T-cell (primary cell): ENCODE results near the gene PTPRA. TPM values are rescaled to one million over a fixed set of nuclear protein-coding genes. Genes with fewer than 3 reads are reported as not detected.
A peak's percentile ranks its signal among the peaks of the same experiment; 100 is the strongest.
"Not testable (repeated sequence)": the region's sequence is repeated elsewhere in the genome, so short reads cannot be mapped to it uniquely, and the experiment has no call there.

Experiments used
- ATAC-seq, 4 experiments: fragments of 200-7000 bp in 3 of 4; fragments of 150-1000 bp in 1 of 4; cut with Tn5 transposase; replicated peaks in 1 of 4; 1 replicate in 3 of 4; 2 replicates in 1 of 4; pipeline ENCODE4 v1.10.0; 2021; ENCODE audit warnings: moderate library complexity in 3 of 4, mild to moderate bottlenecking in 2 of 4, moderate number of reproducible peaks in 1 of 4
- CTCF ChIA-PET, 2 donors: fragments of 300-600 bp; sonication (Branson Sonifier 250); formaldehyde crosslinking; loops; one replicate each; lab custom pipeline; 2022; ENCODE audit warnings: antibody characterized with exemption in 2 of 2; lab: Charles Lee
- POLR2A ChIA-PET, 2 donors: fragments of 300-600 bp; sonication (Branson Sonifier 250); formaldehyde crosslinking; loops; one replicate each; lab custom pipeline; 2022; ENCODE audit warnings: antibody characterized with exemption in 2 of 2; lab: Charles Lee
- DNase-seq, 35 experiments: peaks; one replicate each; pipeline versions ENCODE4 v3.0.0 to v3.0.0-alpha.2; 2013 to 2023
- H3K27ac ChIP-seq: one replicate; pipeline ENCODE4 v1.5.1; 2013; ENCODE audit warnings: low read length
- H3K27me3 ChIP-seq, 2 experiments: replicated peaks in 1 of 2; 1 replicate in 1 of 2; 2 replicates in 1 of 2; pipeline versions ENCODE4 v1.6.1 to v1.7.0; 2013; ENCODE audit warnings: low read length in 1 of 2, mixed read lengths in 1 of 2; ENCODE audit not compliant: control insufficient read depth in 2 of 2, insufficient read depth in 2 of 2; ENCODE audit errors: extremely low read depth in 1 of 2
- H3K36me3 ChIP-seq, 2 donors: 1 replicate in 1 of 2; 2 replicates in 1 of 2; pipeline versions ENCODE4 v1.6.1 to v1.7.0; 2013; ENCODE audit warnings: low read length in 1 of 2; ENCODE audit not compliant: control insufficient read depth in 2 of 2, insufficient read depth in 1 of 2; ENCODE audit errors: extremely low read depth in 1 of 2
- H3K4me1 ChIP-seq, 2 experiments: 1 replicate in 1 of 2; 2 replicates in 1 of 2; pipeline versions ENCODE4 v1.6.1 to v1.7.0; 2013; ENCODE audit warnings: low read length in 2 of 2, mixed read lengths in 1 of 2; ENCODE audit not compliant: insufficient read depth in 2 of 2, control insufficient read depth in 1 of 2; ENCODE audit errors: extremely low read depth in 1 of 2
- H3K4me3 ChIP-seq, 2 donors: 1 replicate in 1 of 2; 2 replicates in 1 of 2; pipeline versions ENCODE4 v1.5.1 to v1.7.0; 2013; ENCODE audit warnings: mild to moderate bottlenecking in 2 of 2, low read length in 1 of 2, moderate library complexity in 1 of 2; ENCODE audit not compliant: control insufficient read depth in 1 of 2; ENCODE audit errors: extremely low read depth in 1 of 2
- H3K9me3 ChIP-seq: 2 replicates; pipeline ENCODE4 v1.7.0; 2013
- H3K27ac Mint-ChIP-seq, 2 donors: one replicate each; pipeline ENCODE4 v1.8.0; 2020 to 2021; ENCODE audit warnings: mild to moderate bottlenecking in 2 of 2, mixed read lengths in 2 of 2
- H3K27me3 Mint-ChIP-seq, 2 donors: one replicate each; pipeline ENCODE4 v1.8.0; 2021 to 2022; ENCODE audit warnings: mixed read lengths in 2 of 2
- H3K36me3 Mint-ChIP-seq: one replicate; pipeline ENCODE4 v1.8.0; 2021; ENCODE audit warnings: mixed read lengths
- H3K4me1 Mint-ChIP-seq, 3 donors: one replicate each; pipeline ENCODE4 v1.8.0; 2020 to 2022; ENCODE audit warnings: mixed read lengths in 3 of 3, mild to moderate bottlenecking in 1 of 3
- H3K4me3 Mint-ChIP-seq, 3 donors: one replicate each; pipeline ENCODE4 v1.8.0; 2020 to 2022; ENCODE audit warnings: mild to moderate bottlenecking in 3 of 3, mixed read lengths in 3 of 3, moderate library complexity in 3 of 3
- H3K9me3 Mint-ChIP-seq, 3 donors: one replicate each; pipeline ENCODE4 v1.8.0; 2020 to 2022; ENCODE audit warnings: mixed read lengths in 3 of 3
- WGBS: methylation state at CpG from one replicate; pipeline ENCODE4 v1.1.5; 2013; ENCODE audit warnings: missing lambda C conversion rate; ENCODE audit not compliant: insufficient coverage; 5-methylcytosine and 5-hydroxymethylcytosine counted together
- total RNA-seq, 35 experiments: library from RNA in 6 of 35; stranded (reverse) in 6 of 35; fragments of 120-200 nt in 1 of 35; gene quantifications; one replicate each; pipeline versions ENCODE4 v1.2.1 to v1.2.4 and lab custom pipeline; 2013 to 2026

The PTPRA gene
- total RNA-seq, 5 donors from 2014 or later (not counting 1 experiment from before 2014, with no cell fraction given): 66.2 to 98.6 (median 71.5) TPM

DNA sequence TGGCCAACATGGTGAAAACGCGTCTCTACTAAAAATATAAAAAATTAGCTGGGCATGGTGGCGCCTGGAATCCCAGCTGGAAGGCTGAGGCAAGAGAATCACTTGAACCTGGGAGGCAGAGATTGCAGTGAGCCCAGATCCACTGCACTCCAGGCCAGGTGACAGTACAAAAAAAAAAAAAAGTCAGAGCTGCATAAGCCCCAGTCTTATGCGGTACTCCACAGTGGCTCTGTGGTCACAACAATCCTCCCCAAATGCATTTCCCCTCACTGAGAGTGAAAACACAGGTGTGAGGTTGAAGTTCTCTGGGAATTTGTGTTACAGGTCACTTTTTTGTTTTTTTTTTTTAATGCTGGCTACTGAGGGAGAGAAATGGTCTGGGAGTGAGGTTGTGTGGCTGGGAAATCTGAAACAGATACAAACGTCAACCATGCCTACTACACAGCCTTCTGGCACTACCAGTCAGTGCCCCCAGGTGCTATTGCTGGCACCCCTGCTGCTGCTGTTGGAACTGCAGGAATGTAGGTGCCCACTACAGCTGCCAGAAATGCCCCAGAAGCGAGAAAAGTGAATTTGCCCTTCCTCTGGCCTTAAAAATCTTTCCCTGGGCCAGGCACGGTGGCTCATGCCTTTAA is 178.2 kb downstream of the PTPRA start:
- Mint-ChIP-seq H3K4me1 (peaks cover 8 to 14% (median 12%) of the 10 kb centered on the region in 3 donors), H3K4me3 (no peak overlapping the region), H3K36me3 (peaks cover 17% of the 10 kb centered on the region), H3K9me3 (no peaks in the 10 kb centered on the region), H3K27me3 (no peaks in the 10 kb centered on the region), H3K27ac (peak overlapping the region in 1 of 2 donors; percentile 44)
- no peak for DNase-seq
- H3K4me3 ChIP-seq: no peak overlapping the region
- CTCF ChIA-PET: no interaction called here
- H3K9me3 ChIP-seq: no peaks in the 10 kb centered on the region
- POLR2A ChIA-PET: no interaction called here
- 68% methylated on average over 5 of the region's 7 CpGs for WGBS
- H3K27me3 ChIP-seq: no peaks in the 10 kb centered on the region
- peak in 1 of 4 experiments; percentile 48 for ATAC-seq
- peaks cover 4 to 14% of the 10 kb centered on the region in 2 experiments for H3K4me1 ChIP-seq
- H3K36me3 ChIP-seq: peaks cover 0 to 27% of the 10 kb centered on the region in 2 donors
- no peak overlapping the region for H3K27ac ChIP-seq

DNA sequence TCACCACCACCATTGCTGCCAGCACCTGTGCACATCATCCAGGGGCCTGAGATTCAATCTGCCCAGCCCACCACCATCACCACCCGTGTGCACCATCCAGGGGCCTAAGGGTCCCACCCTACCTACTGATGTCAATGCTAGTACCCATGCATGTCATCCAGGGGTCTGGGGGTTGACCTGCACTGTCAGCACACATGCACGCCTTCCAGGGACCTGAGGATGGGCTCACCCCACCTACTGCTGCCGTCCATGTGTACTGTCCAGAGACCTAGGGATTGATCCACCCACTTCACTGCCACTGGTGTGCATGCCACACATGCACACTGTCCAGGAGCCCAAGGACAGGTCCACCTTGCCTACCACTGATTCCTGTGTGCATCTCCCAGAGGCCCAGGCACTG is 186.2 kb downstream of the PTPRA start:
- WGBS: 94% methylated on average over 3 of the region's 3 CpGs
- ATAC-seq (no peak), DNase-seq (no peak)
- Histone ChIP-seq H3K27ac (no peak overlapping the region), H3K27me3 (no peaks in the 10 kb centered on the region), H3K4me3 (no peak overlapping the region), H3K9me3 (no peaks in the 10 kb centered on the region), H3K36me3 (no peaks in the 10 kb centered on the region), H3K4me1 (no peaks in the 10 kb centered on the region)
- Mint-ChIP-seq H3K27ac (no peak overlapping the region), H3K4me3 (no peak overlapping the region), H3K27me3 (no peaks in the 10 kb centered on the region), H3K4me1 (peaks cover 10 to 21% (median 12%) of the 10 kb centered on the region in 3 donors), H3K9me3 (no peaks in the 10 kb centered on the region), H3K36me3 (no peaks in the 10 kb centered on the region)
- ChIA-PET CTCF (no interaction called here), POLR2A (no interaction called here)

DNA sequence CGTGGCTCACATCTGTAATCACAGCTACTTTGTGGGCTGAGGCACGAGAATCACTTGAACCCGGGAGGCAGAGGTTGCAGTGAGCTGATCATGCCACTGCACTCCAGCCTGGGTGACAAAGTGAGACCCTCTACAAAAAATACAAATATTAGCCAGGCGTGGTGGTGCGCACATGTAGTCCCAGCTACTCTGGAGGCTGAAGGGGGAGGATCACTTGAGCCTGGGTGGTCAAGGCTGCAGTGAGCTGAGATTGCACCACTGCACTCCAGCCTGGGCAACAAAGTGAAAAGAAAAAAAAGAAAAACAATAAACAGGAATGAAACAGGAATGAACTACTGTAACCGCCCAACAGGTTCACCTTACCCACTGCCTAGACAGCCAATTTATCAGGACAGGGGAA is 190.8 kb downstream of the PTPRA start:
- H3K36me3 ChIP-seq, H3K4me3 Mint-ChIP-seq, H3K9me3 Mint-ChIP-seq, H3K27me3 Mint-ChIP-seq, CTCF ChIA-PET, H3K36me3 Mint-ChIP-seq, H3K4me3 ChIP-seq, DNase-seq, ATAC-seq, H3K9me3 ChIP-seq, H3K27ac ChIP-seq, H3K4me1 ChIP-seq, POLR2A ChIA-PET, H3K27ac Mint-ChIP-seq, H3K27me3 ChIP-seq: not testable (repeated sequence)
- peaks cover 13 to 21% (median 16%) of the 10 kb centered on the region in 3 donors for H3K4me1 Mint-ChIP-seq
- WGBS: 67% methylated on average over 1 of the region's 6 CpGs

DNA sequence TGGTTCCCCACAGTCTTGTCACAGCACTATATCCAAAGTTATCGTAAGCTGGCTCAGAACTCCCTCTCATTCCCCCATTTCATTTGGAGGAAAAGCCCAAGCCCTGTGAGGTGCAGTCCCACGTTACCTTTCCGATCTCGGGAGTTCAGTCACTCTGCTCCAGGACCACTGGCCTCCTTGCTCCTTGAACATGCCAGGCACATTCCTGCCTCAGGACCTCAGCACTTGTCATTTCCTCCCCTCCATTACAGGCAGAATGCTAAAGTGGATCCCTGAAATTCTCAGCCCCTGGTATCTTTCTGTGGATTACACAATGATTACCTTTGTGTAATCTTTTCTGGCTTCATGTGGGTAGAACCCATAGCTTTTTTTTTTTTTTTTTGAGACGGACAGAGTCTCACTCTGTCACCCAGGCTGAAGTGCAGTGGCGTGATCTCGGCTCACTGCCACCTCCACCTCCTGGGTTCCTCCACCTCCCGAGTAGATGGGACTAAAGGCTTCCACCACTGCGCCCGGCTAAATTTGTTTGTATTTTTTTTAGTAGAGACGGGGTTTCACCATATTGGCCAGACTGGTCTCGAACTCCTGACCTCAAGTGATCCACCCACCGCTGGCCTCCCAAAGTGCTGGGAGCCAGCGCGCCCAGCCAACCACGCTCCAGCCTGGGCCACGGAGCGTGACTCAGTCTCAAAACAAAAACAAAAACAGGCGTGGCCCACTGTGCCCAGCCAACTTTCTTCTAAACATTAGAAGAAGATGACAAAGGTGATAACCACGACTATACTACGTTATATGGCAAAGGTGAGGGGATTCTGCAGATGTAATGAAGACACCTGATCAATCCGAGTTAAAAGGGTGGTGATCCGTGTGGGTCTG is 194.1 kb downstream of the PTPRA start:
- WGBS: 85% methylated on average over 17 of the region's 23 CpGs
- Histone ChIP-seq H3K9me3 (no peaks in the 10 kb centered on the region), H3K36me3 (no peaks in the 10 kb centered on the region), H3K4me1 (peaks cover 1 to 11% of the 10 kb centered on the region in 2 experiments), H3K4me3 (no peak overlapping the region), H3K27ac (no peak overlapping the region), H3K27me3 (peaks cover 0 to 9% of the 10 kb centered on the region in 2 experiments)
- Mint-ChIP-seq H3K9me3 (no peaks in the 10 kb centered on the region), H3K36me3 (peaks cover 5% of the 10 kb centered on the region), H3K27ac (no peak overlapping the region), H3K4me3 (no peak overlapping the region), H3K27me3 (no peaks in the 10 kb centered on the region), H3K4me1 (peaks cover 12 to 17% (median 17%) of the 10 kb centered on the region in 3 donors)
- ChIA-PET POLR2A (interaction anchor here in 1 of 2 donors (0.5 kb wide), 1 partner anchor 819 kb away, joined by 3 read pairs; no protein-coding TSS in a partner anchor), CTCF (interaction anchor here in 1 of 2 donors (0.6 kb wide), 1 partner anchor 280 kb away, joined by 4 read pairs; no protein-coding TSS in a partner anchor)
- no peak for ATAC-seq
- DNase-seq: no peak

DNA sequence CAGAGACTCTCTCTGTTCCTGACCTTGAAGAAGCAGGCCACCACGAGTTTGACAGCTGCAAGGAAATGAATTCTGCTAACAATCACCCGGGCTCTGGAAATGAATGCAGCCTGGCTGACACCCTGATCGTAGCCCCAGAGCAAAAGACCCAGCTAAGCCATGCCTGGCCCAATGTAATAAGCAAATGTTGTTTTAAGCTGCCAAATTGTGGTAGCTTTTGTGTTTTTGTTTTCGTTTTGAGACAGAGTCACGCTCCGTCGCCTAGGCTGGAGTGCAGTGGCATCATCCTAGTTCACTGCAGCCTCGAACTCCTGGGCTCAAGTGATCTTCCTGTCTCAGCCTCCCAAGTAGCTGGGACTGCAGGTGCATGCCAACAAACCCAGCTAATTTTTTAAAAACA is 194.8 kb downstream of the PTPRA start:
- Mint-ChIP-seq H3K4me1 (peaks cover 14 to 22% (median 21%) of the 10 kb centered on the region in 3 donors), H3K27me3 (no peaks in the 10 kb centered on the region), H3K9me3 (no peaks in the 10 kb centered on the region), H3K27ac (peak overlapping the region in 1 of 2 donors; percentile 6), H3K4me3 (no peak overlapping the region), H3K36me3 (peaks cover 5% of the 10 kb centered on the region)
- H3K4me1 ChIP-seq: peaks cover 2 to 17% of the 10 kb centered on the region in 2 experiments
- H3K36me3 ChIP-seq: no peaks in the 10 kb centered on the region
- no peak for DNase-seq
- ATAC-seq: no peak
- H3K27ac ChIP-seq: no peak overlapping the region
- H3K4me3 ChIP-seq: no peak overlapping the region
- H3K27me3 ChIP-seq: peaks cover 0 to 15% of the 10 kb centered on the region in 2 experiments
- ChIA-PET POLR2A (no interaction called here), CTCF (no interaction called here)
- WGBS: 76% methylated on average over 8 of the region's 8 CpGs
- no peaks in the 10 kb centered on the region for H3K9me3 ChIP-seq
